ENCODE results near the gene HSF5. TPM values are rescaled to one million over a fixed set of nuclear protein-coding genes. Genes with fewer than 3 reads are reported as not detected.

The HSF5 gene
- polyA plus RNA-seq, 1 donor = 0.07 TPM

GRCh38 chr17:58436805-58437239 is 51.4 kb downstream of the HSF5 start:
- WGBS (ENCODE audit: insufficient coverage, low lambda C conversion rate) = no CpG with 5 or more reads among the region's 5 CpGs
- Histone ChIP-seq H3K27me3 (ENCODE audit: control insufficient read depth, insufficient read depth, low read length) (no peaks in the 10 kb centered on the region), H3K4me1 (ENCODE audit: control insufficient read depth, insufficient read depth, low read length) (no peaks in the 10 kb centered on the region), H3K4me3 (ENCODE audit: low read length) (no peak overlapping the region), H3K9me3 (ENCODE audit: control insufficient read depth, low read depth, low read length) (no peaks in the 10 kb centered on the region), H3K27ac (ENCODE audit: low read length) (no peak overlapping the region), H3K36me3 (ENCODE audit: control insufficient read depth, insufficient read depth, low read length) (no peaks in the 10 kb centered on the region)
- DNase-seq = no peak

DNA sequence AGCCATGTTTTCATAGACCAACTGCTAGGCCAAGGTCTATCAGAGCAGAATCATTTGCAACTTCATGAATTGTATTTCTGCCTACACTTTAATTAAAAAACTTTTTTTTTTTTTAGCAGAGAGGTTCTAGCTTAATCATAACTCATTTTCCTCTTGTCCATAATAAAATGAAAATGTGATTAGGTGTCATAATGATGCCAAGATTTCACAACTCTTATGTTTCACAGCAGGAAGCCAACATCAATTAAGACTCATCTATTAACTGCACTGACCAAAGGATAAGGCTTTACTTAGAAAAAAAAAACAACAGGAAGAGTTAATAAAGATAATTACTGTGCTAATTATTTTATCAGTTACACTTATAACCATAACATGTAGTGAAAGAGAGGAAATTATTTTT is 52.0 kb downstream of the HSF5 start:
- Histone ChIP-seq H3K27me3 (ENCODE audit: control insufficient read depth, insufficient read depth, low read length) (no peaks in the 10 kb centered on the region), H3K4me1 (ENCODE audit: control insufficient read depth, insufficient read depth, low read length) (no peaks in the 10 kb centered on the region), H3K36me3 (ENCODE audit: control insufficient read depth, insufficient read depth, low read length) (no peaks in the 10 kb centered on the region), H3K9me3 (ENCODE audit: control insufficient read depth, low read depth, low read length) (no peaks in the 10 kb centered on the region), H3K27ac (ENCODE audit: low read length) (no peak overlapping the region), H3K4me3 (ENCODE audit: low read length) (no peak overlapping the region)
- no peak for DNase-seq

DNA sequence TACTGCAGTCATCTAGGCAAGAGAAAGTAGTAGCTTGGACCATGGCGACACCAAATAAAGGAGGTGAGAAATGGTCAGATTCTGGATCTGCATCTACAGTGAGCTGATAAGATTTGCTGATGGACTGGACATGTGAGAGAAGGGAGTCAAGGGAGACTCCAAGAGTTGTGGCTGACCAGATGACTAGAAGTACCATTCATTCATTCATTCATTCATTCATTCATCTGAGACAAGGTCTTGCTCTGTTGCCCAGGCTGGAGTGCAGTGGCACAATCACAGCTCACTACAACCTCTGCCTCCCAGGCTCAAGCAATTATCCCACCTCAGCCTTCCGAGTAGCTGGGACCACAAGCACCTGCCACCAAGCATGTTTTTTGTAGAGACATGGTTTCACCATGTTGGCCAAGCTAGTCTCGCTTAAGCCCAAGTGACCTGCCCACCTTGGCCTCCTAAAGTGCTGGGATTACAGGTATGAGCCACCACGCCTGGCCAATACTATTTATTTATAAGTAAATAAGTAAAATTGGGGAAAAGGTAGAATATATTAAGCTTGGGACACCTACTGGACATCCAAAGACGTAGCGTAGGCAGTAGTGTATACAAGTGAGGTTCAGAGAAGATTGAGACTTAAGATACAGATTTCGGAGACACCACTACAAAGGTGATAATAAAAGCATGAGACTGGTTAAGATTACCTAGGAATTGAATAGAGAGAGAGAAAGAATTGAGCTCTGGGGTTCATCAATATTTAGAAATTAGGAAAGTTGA is 55.2 kb downstream of the HSF5 start:
- no peak for DNase-seq
- no peaks in the 10 kb centered on the region for H3K4me1 ChIP-seq (ENCODE audit: control insufficient read depth, insufficient read depth, low read length)
- WGBS (ENCODE audit: insufficient coverage, low lambda C conversion rate) = 78% methylated on average over 3 of the region's 7 CpGs

GRCh38 chr17:58427807-58428206 is 60.4 kb downstream of the HSF5 start:
- no peaks in the 10 kb centered on the region for H3K36me3 ChIP-seq (ENCODE audit: control insufficient read depth, insufficient read depth, low read length)
- 96% methylated on average over 3 of the region's 3 CpGs for WGBS (ENCODE audit: insufficient coverage, low lambda C conversion rate)
- H3K27ac ChIP-seq (ENCODE audit: low read length) = no peak overlapping the region
- DNase-seq = no peak
- H3K4me3 ChIP-seq (ENCODE audit: low read length) = no peak overlapping the region
- no peaks in the 10 kb centered on the region for H3K27me3 ChIP-seq (ENCODE audit: control insufficient read depth, insufficient read depth, low read length)
- H3K4me1 ChIP-seq (ENCODE audit: control insufficient read depth, insufficient read depth, low read length) = no peaks in the 10 kb centered on the region
- H3K9me3 ChIP-seq (ENCODE audit: control insufficient read depth, low read depth, low read length) = no peaks in the 10 kb centered on the region

More for the DNA sequence above, 55.2 kb downstream of the HSF5 start:
- H3K27ac ChIP-seq (ENCODE audit: low read length) = no peak overlapping the region
- no peaks in the 10 kb centered on the region for H3K27me3 ChIP-seq (ENCODE audit: control insufficient read depth, insufficient read depth, low read length)
- no peak overlapping the region for H3K4me3 ChIP-seq (ENCODE audit: low read length)
- H3K9me3 ChIP-seq (ENCODE audit: control insufficient read depth, low read depth, low read length) = no peaks in the 10 kb centered on the region
- no peaks in the 10 kb centered on the region for H3K36me3 ChIP-seq (ENCODE audit: control insufficient read depth, insufficient read depth, low read length)

DNA sequence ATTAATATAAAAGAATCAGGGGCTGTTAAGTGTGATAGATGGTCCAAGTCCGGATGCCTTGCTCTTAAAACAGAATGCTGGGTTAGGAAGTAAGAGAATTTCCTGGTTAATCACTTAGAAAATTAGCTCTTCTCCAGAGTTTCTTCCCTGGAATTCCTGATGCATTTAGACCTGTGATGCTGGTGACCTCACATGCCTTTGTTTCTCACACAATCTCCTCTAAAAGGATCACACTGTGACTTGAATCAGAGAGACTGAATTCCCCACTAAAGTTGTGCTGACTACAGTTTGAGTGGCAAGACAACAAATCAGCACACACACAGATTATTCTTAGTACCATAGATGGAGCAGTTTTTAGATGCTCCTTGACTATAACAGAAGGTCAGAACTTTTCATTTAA is 66.5 kb downstream of the HSF5 start:
- H3K27me3 ChIP-seq (ENCODE audit: control insufficient read depth, insufficient read depth, low read length) = no peaks in the 10 kb centered on the region
- no CpG with 5 or more reads among the region's 1 CpG for WGBS (ENCODE audit: insufficient coverage, low lambda C conversion rate)
- peaks cover 4% of the 10 kb centered on the region for H3K4me1 ChIP-seq (ENCODE audit: control insufficient read depth, insufficient read depth, low read length)
- no peak for DNase-seq
- H3K36me3 ChIP-seq (ENCODE audit: control insufficient read depth, insufficient read depth, low read length) = no peaks in the 10 kb centered on the region
- no peaks in the 10 kb centered on the region for H3K9me3 ChIP-seq (ENCODE audit: control insufficient read depth, low read depth, low read length)
- no peak overlapping the region for H3K4me3 ChIP-seq (ENCODE audit: low read length)
- H3K27ac ChIP-seq (ENCODE audit: low read length) = no peak overlapping the region

DNA sequence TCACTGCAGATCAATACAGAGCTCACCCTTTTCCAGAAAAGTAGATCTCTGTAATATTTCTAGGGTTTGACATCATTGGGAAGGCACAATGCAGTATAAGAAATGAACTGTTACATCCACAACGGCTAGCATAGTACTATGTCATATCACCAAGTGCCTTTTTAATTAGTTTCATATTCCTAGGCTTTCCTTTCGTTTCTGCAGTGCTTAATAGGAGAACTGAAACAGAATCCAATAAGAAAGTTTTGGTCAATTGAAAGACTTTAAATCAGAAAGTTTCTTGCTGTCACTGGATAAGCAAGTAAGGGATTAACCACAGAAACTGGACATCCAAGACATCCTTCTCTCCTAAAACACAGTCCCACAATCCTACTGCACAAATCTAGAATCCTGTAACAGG is 67.4 kb downstream of the HSF5 start:
- DNase-seq = no peak
- Histone ChIP-seq H3K9me3 (ENCODE audit: control insufficient read depth, low read depth, low read length) (no peaks in the 10 kb centered on the region), H3K4me3 (ENCODE audit: low read length) (no peak overlapping the region)

GRCh38 chr17:58417300-58418092 is 70.7 kb downstream of the HSF5 start, which contains the start of gene RNF43:
TSS of gene RNF43 (minus strand) at chr17:58417534. CDS start at chr17:58415577, 1,957 bp downstream.
- 0% methylated on average over 1 of the region's 8 CpGs for WGBS (ENCODE audit: insufficient coverage, low lambda C conversion rate)

More for the DNA sequence above, 67.4 kb downstream of the HSF5 start:
- Histone ChIP-seq H3K4me1 (ENCODE audit: control insufficient read depth, insufficient read depth, low read length) (peaks cover 4% of the 10 kb centered on the region), H3K27me3 (ENCODE audit: control insufficient read depth, insufficient read depth, low read length) (no peaks in the 10 kb centered on the region), H3K27ac (ENCODE audit: low read length) (no peak overlapping the region), H3K36me3 (ENCODE audit: control insufficient read depth, insufficient read depth, low read length) (no peaks in the 10 kb centered on the region)
- WGBS (ENCODE audit: insufficient coverage, low lambda C conversion rate) = 86% methylated on average over 2 of the region's 2 CpGs

DNA sequence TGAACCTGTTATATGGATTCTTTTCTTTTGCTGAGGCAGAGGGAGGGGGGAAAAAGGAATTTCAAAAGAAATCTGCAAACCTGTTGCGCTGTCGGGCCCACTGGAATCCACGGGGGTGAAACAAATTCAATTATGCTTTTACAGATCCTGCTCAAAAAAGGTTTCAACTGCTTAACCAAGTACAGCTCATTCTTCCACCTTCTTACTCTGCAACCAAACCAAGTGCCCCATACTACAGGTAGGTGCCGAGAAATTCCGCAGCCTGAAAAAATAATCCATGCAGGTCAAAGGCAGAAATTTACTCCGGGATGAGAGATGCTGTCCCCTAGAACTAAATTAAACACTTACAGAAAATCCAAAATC is 71.3 kb downstream of the HSF5 start:
- no peaks in the 10 kb centered on the region for H3K9me3 ChIP-seq (ENCODE audit: control insufficient read depth, low read depth, low read length)

More at GRCh38 chr17:58417300-58418092, 70.7 kb downstream of the HSF5 start, which contains the start of gene RNF43:
- peak; percentile 99 to 100 for DNase-seq
- Histone ChIP-seq H3K27me3 (ENCODE audit: control insufficient read depth, insufficient read depth, low read length) (no peaks in the 10 kb centered on the region), H3K9me3 (ENCODE audit: control insufficient read depth, low read depth, low read length) (no peaks in the 10 kb centered on the region), H3K36me3 (ENCODE audit: control insufficient read depth, insufficient read depth, low read length) (no peaks in the 10 kb centered on the region), H3K27ac (ENCODE audit: low read length) (peak within 1 kb of the TSS; percentile 79), H3K4me3 (ENCODE audit: low read length) (peak within 1 kb of the TSS; percentile 52), H3K4me1 (ENCODE audit: control insufficient read depth, insufficient read depth, low read length) (peaks cover 8% of the 10 kb centered on the region)

DNA sequence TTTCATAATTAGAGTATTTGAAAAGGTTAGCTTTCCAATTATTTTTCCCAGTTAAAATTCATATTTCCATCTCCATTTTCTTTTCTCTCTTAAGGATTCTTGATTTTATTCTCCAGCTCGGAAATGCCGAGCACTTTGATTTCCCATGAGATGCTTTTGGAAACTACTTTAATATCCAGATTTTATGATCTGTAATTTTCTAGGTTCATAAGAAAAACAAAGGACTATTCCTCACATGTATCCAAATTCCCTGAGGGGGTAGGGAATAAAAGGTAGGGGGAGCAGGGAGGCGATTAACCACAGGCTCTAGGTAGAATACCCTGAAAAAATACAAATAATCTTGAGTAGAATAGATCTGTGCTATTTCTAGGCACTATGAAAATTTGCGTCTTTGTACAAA is 71.8 kb downstream of the HSF5 start:
- peak overlapping the region; percentile 79 for H3K27ac ChIP-seq (ENCODE audit: low read length)
- no peaks in the 10 kb centered on the region for H3K36me3 ChIP-seq (ENCODE audit: control insufficient read depth, insufficient read depth, low read length)
- H3K4me1 ChIP-seq (ENCODE audit: control insufficient read depth, insufficient read depth, low read length) = peaks cover 9% of the 10 kb centered on the region
- no CpG with 5 or more reads among the region's 4 CpGs for WGBS (ENCODE audit: insufficient coverage, low lambda C conversion rate)
- H3K4me3 ChIP-seq (ENCODE audit: low read length) = peak overlapping the region; percentile 52
- DNase-seq = no peak
- H3K27me3 ChIP-seq (ENCODE audit: control insufficient read depth, insufficient read depth, low read length) = no peaks in the 10 kb centered on the region
- no peaks in the 10 kb centered on the region for H3K9me3 ChIP-seq (ENCODE audit: control insufficient read depth, low read depth, low read length)

More for the DNA sequence above, 71.3 kb downstream of the HSF5 start:
- Histone ChIP-seq H3K4me3 (ENCODE audit: low read length) (peak overlapping the region; percentile 52), H3K36me3 (ENCODE audit: control insufficient read depth, insufficient read depth, low read length) (no peaks in the 10 kb centered on the region), H3K27me3 (ENCODE audit: control insufficient read depth, insufficient read depth, low read length) (no peaks in the 10 kb centered on the region), H3K27ac (ENCODE audit: low read length) (peak overlapping the region; percentile 79), H3K4me1 (ENCODE audit: control insufficient read depth, insufficient read depth, low read length) (peaks cover 8% of the 10 kb centered on the region)
- no CpG with 5 or more reads among the region's 6 CpGs for WGBS (ENCODE audit: insufficient coverage, low lambda C conversion rate)
- peak in 1 of 2 donors; percentile 35 for DNase-seq

GRCh38 chr17:58415371-58416055 is 72.7 kb downstream of the HSF5 start:
- Histone ChIP-seq H3K27ac (ENCODE audit: low read length) (peak overlapping the region; percentile 79), H3K4me3 (ENCODE audit: low read length) (peak overlapping the region; percentile 52)
- no CpG with 5 or more reads among the region's 6 CpGs for WGBS (ENCODE audit: insufficient coverage, low lambda C conversion rate)

More at GRCh38 chr17:58415371-58416055, 72.7 kb downstream of the HSF5 start:
- no peaks in the 10 kb centered on the region for H3K9me3 ChIP-seq (ENCODE audit: control insufficient read depth, low read depth, low read length)
- DNase-seq = peak in 1 of 2 donors; percentile 65
- no peaks in the 10 kb centered on the region for H3K36me3 ChIP-seq (ENCODE audit: control insufficient read depth, insufficient read depth, low read length)
- H3K27me3 ChIP-seq (ENCODE audit: control insufficient read depth, insufficient read depth, low read length) = no peaks in the 10 kb centered on the region
- H3K4me1 ChIP-seq (ENCODE audit: control insufficient read depth, insufficient read depth, low read length) = peaks cover 13% of the 10 kb centered on the region
